ENCODE measurements around the gene MIA.

DNA sequence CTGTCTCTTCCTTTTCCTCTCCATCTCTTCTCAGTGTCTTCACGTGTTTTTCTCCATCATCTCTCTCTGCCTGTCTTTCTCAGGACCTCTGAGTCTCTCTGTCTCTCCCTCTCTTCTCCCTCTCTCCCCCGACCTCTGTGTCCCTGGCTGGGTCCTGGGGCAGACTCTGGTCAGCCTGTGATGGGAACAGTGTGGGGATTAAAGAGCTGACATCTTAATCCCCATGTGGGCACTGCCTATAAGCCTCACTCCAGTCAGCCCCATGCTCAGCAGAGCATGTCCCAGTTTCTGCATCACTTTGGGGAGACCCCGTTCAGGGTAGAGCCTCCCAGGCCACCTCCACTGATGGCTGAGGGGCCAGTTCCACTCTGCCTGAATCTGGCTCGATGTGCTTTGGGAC lies 39.9 kb downstream of the MIA start:
- TF ChIP-seq CTCF (IDR thresholded peaks at IDR 0.05) (no peak), POLR2A (IDR thresholded peaks at IDR 0.05) (no peak), EP300 (IDR thresholded peaks at IDR 0.05) (no peak)

All from sigmoid colon (tissue), 4 donors.